Loucy (cell line): Measurements from ENCODE around the gene ST6GAL1.

Experiments used
- H2AFZ ChIP-seq: fragments of 200-600 bp; sonication (generic); 2 replicates; pipeline ENCODE4 v1.6.0; 2016; ENCODE audit warnings: antibody characterized with exemption, mild to moderate bottlenecking, low read length, moderate library complexity
- H3F3A ChIP-seq: fragments of 200-600 bp; 2 replicates; pipeline ENCODE4 v1.6.0; 2016; ENCODE audit warnings: antibody characterized with exemption, low read depth, mild to moderate bottlenecking
- H3K27me3 ChIP-seq: fragments of 200-600 bp; sonication (generic); 2 replicates; pipeline ENCODE4 v1.6.1; 2014; ENCODE audit warnings: low read length, mild to moderate bottlenecking; ENCODE audit not compliant: insufficient read depth, poor library complexity, severe bottlenecking
- H3K36me3 ChIP-seq: fragments of 200-600 bp; sonication (generic); 2 replicates; pipeline ENCODE4 v1.6.1; 2016; ENCODE audit warnings: low read length; ENCODE audit not compliant: insufficient read depth
- H3K4me1 ChIP-seq: fragments of 200-600 bp; sonication (generic); 2 replicates; pipeline ENCODE4 v1.5.1; 2014; ENCODE audit warnings: low read length, mild to moderate bottlenecking; ENCODE audit not compliant: insufficient read depth, poor library complexity, severe bottlenecking
- H3K4me2 ChIP-seq: fragments of 200-600 bp; sonication (generic); 2 replicates; pipeline ENCODE4 v1.6.0; 2014; ENCODE audit warnings: antibody characterized with exemption, low read length, low read depth, mild to moderate bottlenecking; ENCODE audit not compliant: poor library complexity, severe bottlenecking
- H3K4me3 ChIP-seq: fragments of 200-600 bp; sonication (generic); 2 replicates; pipeline ENCODE4 v1.5.1; 2014; ENCODE audit warnings: low read length, mild to moderate bottlenecking, mixed read lengths; ENCODE audit not compliant: poor library complexity, severe bottlenecking
- H3K79me2 ChIP-seq: fragments of 200-600 bp; sonication (generic); 2 replicates; pipeline ENCODE4 v1.6.1; 2014; ENCODE audit warnings: low read length; ENCODE audit not compliant: insufficient read depth
- H3K9ac ChIP-seq: fragments of 200-600 bp; sonication (generic); 2 replicates; pipeline ENCODE4 v1.6.0; 2014; ENCODE audit warnings: mild to moderate bottlenecking, low read depth, low read length, moderate library complexity; ENCODE audit not compliant: poor library complexity, severe bottlenecking
- H3K9me2 ChIP-seq: fragments of 200-600 bp; sonication (generic); replicated peaks from 2 replicates; pipeline ENCODE4 v1.6.1; 2016; ENCODE audit warnings: low read depth, low read length, mixed read lengths
- H3K9me3 ChIP-seq: fragments of 200-600 bp; sonication (generic); 2 replicates; pipeline ENCODE4 v1.6.1; 2014; ENCODE audit warnings: mild to moderate bottlenecking, antibody characterized with exemption, low read length, low read depth; ENCODE audit not compliant: insufficient read depth
- H4K20me1 ChIP-seq: fragments of 200-600 bp; sonication (generic); 2 replicates; pipeline ENCODE4 v1.6.0; 2014; ENCODE audit warnings: antibody characterized with exemption, low read length, mild to moderate bottlenecking; ENCODE audit not compliant: insufficient read depth, poor library complexity, severe bottlenecking
- CTCF ChIP-seq: fragments of 200-600 bp; sonication (generic); conservative IDR thresholded peaks from 2 replicates; pipeline ENCODE4 v1.5.1; 2014; ENCODE audit warnings: mild to moderate bottlenecking, antibody characterized with exemption, low read length
- EZH2phosphoT487 ChIP-seq: fragments of 200-600 bp; IDR thresholded peaks from 2 replicates; pipeline ENCODE4 v1.6.1; 2018; ENCODE audit warnings: antibody characterized with exemption, mild to moderate bottlenecking, moderate library complexity, borderline replicate concordance

The ST6GAL1 gene

DNA sequence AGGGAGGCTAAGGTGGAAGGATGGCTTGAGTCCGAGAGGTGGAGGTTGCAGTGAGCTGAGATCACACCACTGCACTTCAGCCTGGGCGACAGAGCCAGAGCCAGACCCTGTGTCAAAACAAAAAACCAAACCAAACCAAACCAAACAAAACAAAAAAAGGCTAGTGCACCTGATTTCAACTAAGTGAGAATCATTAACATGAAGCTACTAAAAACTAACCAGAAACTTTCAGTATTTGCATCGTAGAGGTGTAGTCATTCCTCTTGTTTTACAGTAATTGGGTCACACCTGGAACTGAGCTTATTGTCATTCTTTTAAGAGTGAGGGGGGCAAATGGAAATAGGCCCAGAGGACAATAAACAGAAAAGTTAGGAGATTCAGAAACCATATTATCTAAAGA lies 58.5 kb downstream of the ST6GAL1 start:
- Histone ChIP-seq H3K4me2 (no peak overlapping the region), H3K27me3 (no peaks in the 10 kb centered on the region), H3K79me2 (no peaks in the 10 kb centered on the region), H3F3A (no peaks in the 10 kb centered on the region), H3K4me1 (no peaks in the 10 kb centered on the region), H3K9ac (no peak overlapping the region), H3K4me3 (no peak overlapping the region), H3K9me3 (no peaks in the 10 kb centered on the region), H3K36me3 (no peaks in the 10 kb centered on the region; the same call in 1 of the 2 replicates), H4K20me1 (no peaks in the 10 kb centered on the region), H2AFZ (no peak overlapping the region), H3K9me2 (no peaks in the 10 kb centered on the region)
- TF ChIP-seq CTCF: no peak
- no peak for TF ChIP-seq EZH2phosphoT487

GRCh38 chr3:186989429-186989828 lies 59.1 kb downstream of the ST6GAL1 start:
- no peaks in the 10 kb centered on the region; the same call in 1 of the 2 replicates for H3K36me3 ChIP-seq
- H3F3A ChIP-seq: no peaks in the 10 kb centered on the region
- H3K4me3 ChIP-seq: no peak overlapping the region
- no peaks in the 10 kb centered on the region for H4K20me1 ChIP-seq
- H2AFZ ChIP-seq: no peak overlapping the region
- TF ChIP-seq CTCF (no peak), EZH2phosphoT487 (no peak)
- no peaks in the 10 kb centered on the region for H3K9me3 ChIP-seq
- no peak overlapping the region for H3K4me2 ChIP-seq
- H3K9ac ChIP-seq: no peak overlapping the region
- no peaks in the 10 kb centered on the region for H3K79me2 ChIP-seq
- no peaks in the 10 kb centered on the region for H3K27me3 ChIP-seq
- H3K4me1 ChIP-seq: no peaks in the 10 kb centered on the region
- no peaks in the 10 kb centered on the region for H3K9me2 ChIP-seq

DNA sequence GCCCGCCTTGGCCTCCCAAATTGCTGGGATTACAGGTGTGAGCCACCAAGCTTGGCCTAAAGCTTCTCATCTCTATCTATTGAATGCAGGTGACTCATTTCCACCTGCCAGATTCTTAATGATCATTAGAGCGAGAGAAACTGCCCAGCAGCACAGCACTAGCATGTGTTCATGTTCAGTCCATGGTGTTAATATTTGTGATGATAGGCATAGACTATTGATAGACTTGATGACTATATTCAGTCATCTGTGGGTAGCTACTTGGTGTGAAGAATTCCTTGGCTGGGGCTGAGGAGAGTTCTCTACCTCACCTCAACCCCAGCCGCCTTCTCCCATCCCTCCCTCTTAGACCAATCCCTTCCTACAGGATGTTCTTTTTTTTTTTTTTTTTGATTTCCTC lies 60.0 kb downstream of the ST6GAL1 start:
- H3K9me2 ChIP-seq: no peaks in the 10 kb centered on the region
- H2AFZ ChIP-seq: no peak overlapping the region
- no peaks in the 10 kb centered on the region for H3K9me3 ChIP-seq
- H3K27me3 ChIP-seq: no peaks in the 10 kb centered on the region
- no peaks in the 10 kb centered on the region for H3K79me2 ChIP-seq
- H3K4me3 ChIP-seq: no peak overlapping the region
- TF ChIP-seq EZH2phosphoT487: no peak
- TF ChIP-seq CTCF: no peak
- no peak overlapping the region for H3K9ac ChIP-seq
- no peaks in the 10 kb centered on the region; the same call in 1 of the 2 replicates for H3K36me3 ChIP-seq
- no peaks in the 10 kb centered on the region for H3K4me1 ChIP-seq
- no peaks in the 10 kb centered on the region for H3F3A ChIP-seq
- H3K4me2 ChIP-seq: no peak overlapping the region
- no peaks in the 10 kb centered on the region for H4K20me1 ChIP-seq
